ENCODE measurements around the gene SSUH2.

DNA sequence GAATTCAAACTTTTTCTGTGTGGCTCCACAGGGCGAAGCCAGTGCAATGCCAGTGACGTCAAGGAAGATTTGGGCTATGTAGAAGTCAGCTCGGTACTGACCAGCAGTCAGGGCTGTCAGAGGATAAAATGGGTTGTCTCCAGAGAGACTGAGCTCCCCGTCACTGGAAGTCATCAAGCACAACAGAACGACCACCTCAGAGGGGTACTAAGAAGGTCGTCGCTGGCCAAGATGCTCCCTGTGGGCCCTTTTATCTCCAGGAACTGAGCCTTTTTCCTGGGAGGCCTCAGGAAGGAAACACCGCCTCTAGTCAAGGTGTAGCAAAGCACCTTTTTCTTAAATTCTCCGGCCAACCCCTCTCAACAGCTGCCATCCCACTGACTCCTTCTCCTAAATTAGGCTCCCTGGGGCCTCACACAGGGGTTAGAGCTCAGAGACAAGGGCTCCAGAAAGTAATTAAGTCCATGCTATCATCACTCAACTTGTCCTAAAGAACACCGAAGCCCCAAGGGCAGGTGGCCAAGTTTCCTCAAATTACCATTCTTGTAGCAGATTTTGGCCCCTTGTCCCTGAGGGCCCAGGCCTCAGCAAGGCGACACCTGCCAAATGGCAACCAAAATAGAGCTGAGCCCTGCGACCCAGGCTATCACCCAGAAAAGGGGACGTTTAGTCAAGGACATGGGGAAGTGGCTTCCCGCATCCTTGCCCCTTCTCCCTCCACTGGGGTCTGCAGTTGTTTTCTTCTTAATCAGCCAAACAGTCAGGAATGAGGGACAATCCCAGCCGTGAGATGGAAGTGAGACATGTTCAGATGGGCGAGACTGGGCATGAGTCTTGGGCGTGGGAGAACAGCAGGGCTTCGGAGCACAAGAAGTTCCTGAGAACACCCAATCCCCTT, 48.0 kb downstream of the SSUH2 start:
- TF ChIP-seq, protein P1, sequence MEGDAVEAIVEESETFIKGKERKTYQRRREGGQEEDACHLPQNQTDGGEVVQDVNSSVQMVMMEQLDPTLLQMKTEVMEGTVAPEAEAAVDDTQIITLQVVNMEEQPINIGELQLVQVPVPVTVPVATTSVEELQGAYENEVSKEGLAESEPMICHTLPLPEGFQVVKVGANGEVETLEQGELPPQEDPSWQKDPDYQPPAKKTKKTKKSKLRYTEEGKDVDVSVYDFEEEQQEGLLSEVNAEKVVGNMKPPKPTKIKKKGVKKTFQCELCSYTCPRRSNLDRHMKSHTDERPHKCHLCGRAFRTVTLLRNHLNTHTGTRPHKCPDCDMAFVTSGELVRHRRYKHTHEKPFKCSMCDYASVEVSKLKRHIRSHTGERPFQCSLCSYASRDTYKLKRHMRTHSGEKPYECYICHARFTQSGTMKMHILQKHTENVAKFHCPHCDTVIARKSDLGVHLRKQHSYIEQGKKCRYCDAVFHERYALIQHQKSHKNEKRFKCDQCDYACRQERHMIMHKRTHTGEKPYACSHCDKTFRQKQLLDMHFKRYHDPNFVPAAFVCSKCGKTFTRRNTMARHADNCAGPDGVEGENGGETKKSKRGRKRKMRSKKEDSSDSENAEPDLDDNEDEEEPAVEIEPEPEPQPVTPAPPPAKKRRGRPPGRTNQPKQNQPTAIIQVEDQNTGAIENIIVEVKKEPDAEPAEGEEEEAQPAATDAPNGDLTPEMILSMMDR (IDR thresholded peaks at IDR 0.05; ENCODE audit: insufficient read depth, low read length, poor library complexity, severe bottlenecking), result no peak
- TF ChIP-seq EZH2phosphoT487 (conservative IDR thresholded peaks at IDR 0.05; ENCODE audit: low read length), result no peak

Measured in SU-DHL-6 (cell line).